Measurements from ENCODE around the gene LAMA3.

- TF ChIP-seq CTCF (conservative IDR thresholded peaks at IDR 0.05 in 1 of 2, IDR thresholded peaks at IDR 0.05 in 1 of 2; ENCODE audit: extremely low read depth in 1 of 2, insufficient read depth in 1 of 2, low read depth in 1 of 2, low read length in 2 of 2) (no peak), EZH2 (IDR thresholded peaks at IDR 0.05; ENCODE audit: borderline replicate concordance, low read length) (no peak)
Observed at GRCh38 chr18:23703987-23704384, 14.7 kb downstream of the LAMA3 start.

Measured in mammary epithelial cell (primary cell).